HG02763 (cell line): ENCODE results near the gene RRH.
"Not testable (repeated sequence)": the region's sequence is repeated elsewhere in the genome, so short reads cannot be mapped to it uniquely, and the experiment has no call there.

Source experiments
- ATAC-seq: cut with Tn5 transposase; IDR thresholded peaks from one replicate; pipeline ENCODE4 v1.9.1; 2021; ENCODE audit warnings: mild to moderate bottlenecking, moderate library complexity; ENCODE audit not compliant: unreplicated experiment

Gene RRH, protein sequence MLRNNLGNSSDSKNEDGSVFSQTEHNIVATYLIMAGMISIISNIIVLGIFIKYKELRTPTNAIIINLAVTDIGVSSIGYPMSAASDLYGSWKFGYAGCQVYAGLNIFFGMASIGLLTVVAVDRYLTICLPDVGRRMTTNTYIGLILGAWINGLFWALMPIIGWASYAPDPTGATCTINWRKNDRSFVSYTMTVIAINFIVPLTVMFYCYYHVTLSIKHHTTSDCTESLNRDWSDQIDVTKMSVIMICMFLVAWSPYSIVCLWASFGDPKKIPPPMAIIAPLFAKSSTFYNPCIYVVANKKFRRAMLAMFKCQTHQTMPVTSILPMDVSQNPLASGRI

DNA sequence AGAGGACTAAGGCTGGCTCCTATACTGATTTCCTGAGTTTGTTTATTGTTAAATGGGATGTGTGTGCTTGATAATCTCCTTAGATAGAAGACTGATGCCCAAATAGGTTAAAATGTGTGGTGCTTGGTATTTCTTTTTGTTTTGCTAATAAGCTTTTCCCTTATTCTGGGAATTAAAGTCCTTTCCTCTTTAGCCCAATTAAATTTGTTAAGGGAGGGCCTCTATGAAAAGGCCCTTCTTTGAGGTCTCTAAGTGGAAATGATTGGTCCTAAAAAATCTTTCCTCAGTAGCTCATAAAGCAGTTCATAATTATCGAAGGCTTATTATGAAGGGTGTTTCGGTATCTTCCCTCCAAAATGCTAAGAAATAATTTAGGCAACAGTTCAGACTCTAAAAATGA, at the start of gene RRH:
TSS of gene RRH (plus strand) at position 301 of the 400 bp plus-strand sequence. CDS start at position 357, 56 bp downstream.
- no peak for ATAC-seq

DNA sequence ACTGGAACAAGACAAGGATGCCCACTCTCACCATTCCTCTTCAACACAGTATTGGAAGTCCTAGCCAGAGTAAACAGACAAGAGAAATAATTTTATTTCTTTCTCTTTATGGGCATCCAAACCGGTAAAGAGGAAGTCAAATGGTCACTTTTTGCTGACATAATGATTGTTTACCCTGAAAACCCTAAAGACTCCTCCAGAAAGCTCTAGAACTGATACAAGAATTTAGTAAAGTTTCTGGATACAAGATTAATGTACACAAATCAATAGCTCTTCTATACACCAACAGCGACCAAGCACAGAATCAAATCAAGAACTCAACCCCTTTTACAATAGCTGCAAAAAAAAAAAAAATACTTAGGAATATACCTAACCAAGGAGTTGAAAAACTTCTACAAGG, 45.7 kb upstream of the RRH start:
- ATAC-seq: not testable (repeated sequence)

DNA sequence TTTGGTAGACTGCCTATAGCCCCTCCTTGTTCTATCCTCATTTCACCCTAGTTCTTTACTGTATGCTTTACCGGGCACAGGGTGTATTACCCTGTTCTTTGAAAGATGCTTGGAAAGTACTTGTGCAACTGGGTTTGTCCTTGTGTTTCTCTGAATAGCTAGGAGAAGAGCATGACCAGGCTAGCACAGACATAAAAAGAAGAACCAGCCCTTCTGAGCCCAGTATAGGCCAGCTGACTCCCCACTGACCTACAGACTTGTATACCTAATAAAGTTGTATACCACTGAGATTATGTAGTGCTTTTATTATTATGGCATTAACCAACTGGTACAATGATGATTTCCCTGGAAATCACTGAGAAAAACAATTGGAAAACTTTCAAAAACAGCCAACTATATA, 40.9 kb upstream of the RRH start:
- ATAC-seq: no peak

DNA sequence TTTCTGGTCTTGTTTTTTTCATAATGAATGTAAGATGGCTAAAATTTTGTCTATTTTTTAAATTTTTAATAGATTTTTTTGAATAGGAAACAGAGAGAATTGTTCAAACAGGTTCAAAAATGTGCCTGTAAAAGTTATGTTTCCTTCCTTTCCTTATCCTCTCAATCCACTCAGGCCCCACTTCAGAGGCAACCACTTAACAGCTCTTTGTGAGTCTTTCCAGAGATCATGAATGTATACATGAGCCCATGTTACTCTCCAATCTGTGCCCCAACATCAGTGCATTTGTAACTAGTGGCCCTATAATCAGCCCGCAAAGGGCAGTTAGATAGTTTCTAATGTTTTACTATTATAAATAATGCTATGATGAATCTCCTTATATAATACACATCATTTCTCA, 40.0 kb upstream of the RRH start:
- ATAC-seq: no peak

DNA sequence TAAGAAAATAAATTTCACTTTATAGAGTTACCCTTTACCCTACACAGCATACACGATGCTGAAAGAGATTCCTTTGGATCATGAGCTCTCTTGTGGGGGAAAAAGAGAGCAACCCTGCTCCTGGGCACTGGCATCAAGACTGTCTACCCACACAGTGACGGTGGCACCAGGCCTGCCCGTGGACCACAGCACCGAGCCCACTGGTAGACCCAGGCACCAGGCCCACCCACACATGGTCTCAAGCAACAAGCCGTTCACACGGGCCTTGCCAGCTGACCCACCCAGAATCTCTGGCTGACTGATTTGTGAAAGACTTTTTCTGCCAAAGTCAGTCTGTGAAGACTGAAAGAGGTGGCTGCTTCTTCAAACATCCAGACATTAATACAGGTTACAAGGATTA, 32.7 kb upstream of the RRH start:
- no peak for ATAC-seq

DNA sequence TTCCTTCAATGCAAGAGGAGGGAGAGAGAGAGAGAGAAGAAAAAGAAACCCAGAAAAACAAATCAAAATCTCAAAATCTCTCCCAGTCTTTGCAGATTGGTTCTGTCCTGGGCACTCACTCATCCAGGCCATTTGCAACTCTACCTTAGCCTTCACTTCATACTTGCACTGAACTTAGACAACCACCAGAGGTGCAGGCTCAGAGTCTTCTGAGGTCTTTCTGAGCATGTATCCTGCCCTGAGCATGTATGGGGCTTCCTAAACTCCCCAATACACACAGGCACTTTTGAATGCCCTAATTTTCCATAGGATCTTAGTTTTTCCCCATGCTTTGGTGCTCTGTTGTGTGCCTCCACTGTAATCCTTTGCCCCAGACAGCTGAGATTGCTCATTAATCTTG, 28.9 kb upstream of the RRH start:
- ATAC-seq: no peak

DNA sequence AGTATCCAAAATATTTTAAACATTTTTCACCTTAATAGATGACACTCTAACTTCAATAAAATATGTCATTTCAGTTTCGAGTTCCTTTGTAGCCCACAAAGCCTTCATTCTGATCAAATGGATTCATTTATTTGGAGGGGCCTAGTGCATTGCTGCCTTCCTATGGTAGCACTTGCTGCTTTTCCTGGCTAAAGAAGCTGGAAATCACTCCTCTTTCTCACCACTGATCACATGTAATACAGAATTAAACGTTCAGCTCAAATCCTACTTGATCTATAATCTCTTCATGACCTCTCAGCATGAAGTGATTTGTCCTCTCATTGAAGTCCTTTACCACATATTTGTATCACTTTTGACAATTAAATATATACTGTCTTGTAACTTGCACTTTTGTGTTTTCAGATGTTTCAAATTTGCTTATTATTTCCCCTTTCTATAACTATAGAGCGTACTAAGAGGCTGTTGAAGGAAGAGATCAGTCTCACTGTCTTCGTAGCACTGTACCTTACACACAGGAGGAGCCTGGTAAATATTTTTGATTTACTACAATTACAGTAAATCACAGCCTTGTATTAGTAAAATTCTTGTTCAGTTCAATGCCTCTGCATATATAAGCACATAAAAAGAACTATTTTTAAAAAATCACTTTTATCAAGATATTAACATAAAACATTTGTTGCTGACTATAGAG, 26.5 kb upstream of the RRH start:
- ATAC-seq: no peak

DNA sequence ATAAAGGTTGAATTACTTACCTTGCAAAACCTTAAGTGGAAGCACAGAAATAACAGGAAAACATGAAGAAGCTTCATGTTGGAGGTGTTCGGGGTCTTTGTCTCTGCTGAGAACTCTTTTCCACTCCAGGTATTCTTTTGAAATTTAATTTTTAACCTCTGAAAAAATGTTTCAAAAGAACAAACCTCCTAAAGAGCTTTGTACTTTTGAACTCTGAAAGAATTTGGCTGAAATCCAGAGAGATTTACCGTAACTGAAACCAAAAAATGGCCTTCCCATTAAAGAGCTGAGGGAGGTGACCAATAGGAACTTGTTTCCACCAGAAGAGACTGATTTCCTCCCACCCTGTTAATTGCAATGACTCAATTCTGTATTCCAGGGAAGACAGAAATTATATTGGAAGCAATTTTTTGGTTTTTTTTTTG, 25.9 kb upstream of the RRH start, which contains the start of gene CFI:
TSS of gene CFI (minus strand) at position 105 of the 425 bp plus-strand sequence. CDS start at position 77, 28 bp downstream.
- ATAC-seq: no peak

DNA sequence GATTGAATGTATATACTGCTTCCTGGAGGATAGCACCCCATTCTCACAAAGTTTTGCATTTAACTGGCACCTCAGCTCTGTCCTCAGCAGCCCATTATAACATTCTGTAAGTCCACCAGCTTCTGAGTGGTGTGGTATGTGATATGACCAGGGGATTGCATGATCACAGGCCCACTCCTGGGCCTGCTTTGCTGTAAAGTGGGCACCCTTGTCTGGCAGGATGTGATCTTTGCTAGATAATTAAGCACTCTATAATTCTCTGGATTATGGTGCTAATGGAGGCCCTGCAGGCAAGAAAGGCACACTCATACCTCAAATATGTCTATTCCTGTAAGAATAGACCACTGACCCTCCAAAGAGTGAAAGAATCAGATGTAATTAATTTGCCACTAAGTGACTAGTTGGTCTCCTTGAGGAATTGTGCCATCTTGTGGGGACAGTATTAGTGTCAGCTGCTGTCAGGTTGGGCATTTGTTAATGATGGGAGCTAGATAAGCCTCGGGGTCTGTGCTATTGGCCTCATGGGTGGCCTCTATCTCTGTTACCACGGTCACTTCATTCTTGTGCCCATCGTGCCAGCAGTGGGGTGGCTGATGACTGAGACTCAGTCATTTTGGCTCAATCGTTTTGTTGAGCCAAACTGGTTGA, 23.7 kb upstream of the RRH start:
- ATAC-seq: peak; percentile 71

DNA sequence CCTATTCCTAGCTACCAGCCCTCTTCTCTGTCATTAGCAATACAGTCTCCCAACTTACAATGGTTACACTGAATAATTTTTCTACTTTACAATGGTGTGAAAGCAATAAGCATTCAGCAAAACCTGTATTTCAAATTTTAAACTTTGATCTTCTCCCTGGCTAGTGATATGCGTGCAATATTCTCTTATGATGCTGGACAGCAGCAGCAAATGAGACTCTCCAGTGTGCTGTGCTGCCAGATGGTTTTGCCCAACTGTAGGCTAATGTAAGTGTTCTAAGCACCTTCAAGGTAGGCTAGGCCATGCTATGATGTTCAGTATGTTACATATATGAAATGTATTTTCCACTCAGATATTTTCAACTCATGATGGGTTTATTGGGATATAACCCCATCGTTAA, 18.1 kb upstream of the RRH start:
- no peak for ATAC-seq

DNA sequence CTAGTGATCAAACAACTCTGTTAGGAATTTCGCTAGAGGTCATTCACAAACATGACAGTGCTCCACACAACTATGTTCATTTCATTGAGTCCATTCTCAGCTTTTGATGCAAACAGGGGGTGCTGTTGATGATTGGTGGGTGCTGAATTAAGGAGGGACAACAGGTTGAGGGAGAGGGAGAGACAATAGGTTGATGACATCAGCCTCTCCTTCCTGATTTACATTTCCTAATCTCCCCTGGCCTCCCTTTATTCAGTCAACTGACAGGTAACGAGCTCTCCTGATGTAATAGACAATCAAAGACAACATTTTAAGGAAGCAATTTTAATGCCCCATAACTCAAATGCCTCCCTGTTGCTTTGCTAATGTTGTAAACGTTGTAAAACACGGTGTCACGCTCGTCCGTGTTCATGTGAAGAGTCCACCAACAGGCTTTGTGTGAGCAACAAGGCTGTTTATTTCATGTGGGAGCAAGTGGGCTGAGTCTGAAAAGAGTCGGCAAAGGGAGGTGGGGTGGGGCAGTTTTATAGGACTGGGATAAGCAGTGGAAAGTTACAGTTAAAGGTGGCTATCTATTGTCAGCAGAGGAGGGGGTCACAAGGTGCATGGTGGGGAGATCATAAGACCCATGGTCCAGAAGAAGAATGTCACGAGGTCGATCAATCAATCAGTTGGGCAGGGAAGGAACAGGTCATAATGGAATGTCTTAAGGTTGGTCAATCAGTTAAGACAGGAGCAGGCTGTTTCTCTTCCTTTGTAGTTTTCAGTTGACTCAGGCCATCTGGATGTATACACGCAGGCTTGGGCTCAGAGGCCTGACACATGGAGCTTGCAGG, 17.0 kb upstream of the RRH start:
- ATAC-seq: no peak

DNA sequence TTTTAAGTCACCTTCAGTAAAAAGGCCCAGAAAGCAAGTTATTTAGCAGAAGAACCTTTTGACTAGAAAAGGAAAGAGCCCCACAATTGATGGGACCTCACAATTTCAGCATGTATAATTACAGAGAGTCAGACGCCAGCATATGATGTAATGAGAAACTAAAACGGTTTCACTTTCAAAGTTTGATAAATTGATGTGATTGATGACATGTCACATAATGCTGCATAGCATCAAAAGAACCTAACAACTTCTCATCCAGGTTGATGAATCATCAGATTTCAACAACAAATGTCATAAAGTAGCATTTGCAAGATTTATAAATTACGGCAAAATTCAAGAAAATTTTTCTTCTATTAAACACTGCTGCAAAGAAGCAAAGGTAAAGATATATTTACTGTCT, 16.1 kb upstream of the RRH start:
- no peak for ATAC-seq

DNA sequence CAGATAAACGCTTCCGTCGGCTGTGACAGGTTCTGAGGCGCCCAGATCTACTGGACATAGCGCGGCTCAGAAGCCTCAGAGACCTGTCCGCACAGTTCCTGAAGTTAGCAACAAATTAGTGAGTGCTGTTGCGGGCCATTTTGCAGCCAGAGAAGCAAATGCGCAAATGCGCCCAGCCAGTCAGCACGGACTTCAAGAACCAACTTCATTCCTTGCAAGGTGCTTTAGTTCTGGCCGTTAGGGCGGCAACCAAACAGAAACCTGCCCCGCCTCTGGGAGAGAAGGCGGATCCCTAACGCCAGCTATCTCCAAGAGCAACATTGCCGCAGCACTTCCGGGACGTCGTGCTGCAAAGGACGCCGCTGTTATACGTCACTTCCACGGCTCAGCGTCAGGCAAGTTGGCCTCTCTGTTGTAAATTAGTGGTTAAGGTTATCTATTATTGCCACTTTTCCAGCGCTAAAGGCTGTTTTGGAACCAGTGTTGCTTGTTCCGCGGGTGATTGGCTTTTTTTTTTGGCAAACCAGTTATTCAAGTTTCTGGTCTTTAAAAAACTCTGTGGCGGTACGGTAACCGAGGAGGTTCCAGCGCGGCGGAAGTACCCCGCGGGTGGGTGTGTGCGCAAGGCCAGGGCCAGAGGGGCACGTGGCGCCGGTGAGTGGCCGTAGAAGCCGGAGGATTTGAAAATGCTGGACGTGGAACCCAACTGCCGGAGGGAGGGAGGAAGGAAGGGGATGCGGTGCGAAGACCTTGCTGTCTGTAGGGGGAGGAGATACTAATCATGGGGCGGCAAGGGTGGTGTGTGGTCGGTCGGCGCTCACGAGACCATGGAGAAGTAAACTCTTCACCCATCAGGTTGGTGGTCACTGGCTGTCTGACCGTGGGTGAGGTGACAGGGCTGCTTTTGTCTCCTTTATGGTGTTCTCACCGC, 12.4 kb upstream of the RRH start, which contains the start of gene GAR1:
TSS of gene GAR1 (plus strand) at position 612 of the 931 bp plus-strand sequence. CDS start 403 bp downstream, outside the sequence.
- ATAC-seq: peak; percentile 100

DNA sequence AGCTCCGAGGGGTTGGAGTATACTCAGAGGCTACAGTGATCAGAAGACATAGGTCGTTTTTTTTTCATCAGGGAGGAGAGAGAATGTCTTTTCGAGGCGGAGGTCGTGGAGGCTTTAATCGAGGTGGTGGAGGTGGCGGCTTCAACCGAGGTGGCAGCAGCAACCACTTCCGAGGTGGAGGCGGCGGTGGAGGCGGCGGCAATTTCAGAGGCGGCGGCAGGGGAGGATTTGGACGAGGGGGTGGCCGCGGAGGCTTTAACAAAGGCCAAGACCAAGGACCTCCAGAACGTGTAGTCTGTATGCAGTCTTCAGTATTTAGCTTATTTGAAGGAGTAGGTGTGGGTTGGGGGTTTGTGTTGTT, 11.7 kb upstream of the RRH start:
- ATAC-seq: no peak

DNA sequence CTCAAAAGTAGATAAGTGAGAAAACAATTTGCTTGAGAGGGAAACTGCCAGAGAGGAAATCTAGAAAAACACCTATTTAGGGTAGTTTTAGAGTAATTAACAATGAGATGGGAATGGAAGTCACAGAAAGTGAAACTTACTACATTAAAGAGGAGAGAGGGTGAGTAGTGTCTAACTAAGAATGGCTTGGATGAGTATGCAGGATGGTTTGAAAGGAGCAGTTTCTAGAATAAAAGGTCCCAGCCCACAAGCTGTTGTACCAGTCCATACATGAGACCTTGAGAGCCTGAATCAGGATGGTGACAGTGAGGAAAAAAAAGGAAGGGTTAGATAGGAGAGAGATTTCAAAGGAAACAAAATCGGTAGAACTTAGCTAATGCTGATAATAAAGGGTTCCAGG, 10.9 kb upstream of the RRH start:
- ATAC-seq: no peak

DNA sequence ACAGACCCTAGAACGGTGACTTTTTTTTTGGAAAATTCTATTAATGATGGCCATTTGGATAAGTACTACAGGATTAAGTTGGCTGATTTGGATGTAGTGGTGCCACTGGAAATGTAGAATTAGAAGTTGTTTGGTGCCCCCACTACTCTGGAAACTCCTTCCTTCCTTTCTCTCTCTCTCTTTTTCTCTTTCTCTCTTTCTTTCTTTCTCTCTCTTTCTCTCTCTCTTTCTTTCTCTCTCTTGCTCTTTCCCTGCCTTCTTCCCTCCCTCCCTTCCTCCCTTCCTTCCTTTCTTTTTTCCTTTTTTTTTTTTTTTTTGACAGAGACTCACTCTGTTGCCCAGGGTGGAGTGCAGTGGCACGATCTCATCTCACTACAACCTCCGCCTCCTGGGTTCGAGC, 9.5 kb upstream of the RRH start:
- no peak for ATAC-seq

DNA sequence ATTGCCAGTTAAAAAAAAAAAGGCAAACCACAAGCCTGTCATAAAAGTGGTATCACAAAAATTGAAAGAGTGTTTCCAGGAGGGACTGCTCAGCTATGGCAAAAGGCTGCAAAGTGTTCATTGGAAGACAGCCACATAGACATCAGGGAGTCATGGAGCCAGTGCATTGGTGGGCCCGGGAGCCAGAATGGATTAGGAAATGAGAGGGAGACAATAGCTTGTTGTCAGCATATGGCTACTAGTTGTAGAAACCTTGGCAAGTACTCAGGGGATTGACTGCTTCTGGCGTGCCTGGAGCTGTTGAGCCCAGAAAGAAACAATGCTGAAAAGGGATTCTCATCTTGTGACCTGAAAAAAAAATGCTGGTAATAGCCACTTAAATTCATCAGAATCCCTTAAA, 7.2 kb upstream of the RRH start:
- no peak for ATAC-seq

DNA sequence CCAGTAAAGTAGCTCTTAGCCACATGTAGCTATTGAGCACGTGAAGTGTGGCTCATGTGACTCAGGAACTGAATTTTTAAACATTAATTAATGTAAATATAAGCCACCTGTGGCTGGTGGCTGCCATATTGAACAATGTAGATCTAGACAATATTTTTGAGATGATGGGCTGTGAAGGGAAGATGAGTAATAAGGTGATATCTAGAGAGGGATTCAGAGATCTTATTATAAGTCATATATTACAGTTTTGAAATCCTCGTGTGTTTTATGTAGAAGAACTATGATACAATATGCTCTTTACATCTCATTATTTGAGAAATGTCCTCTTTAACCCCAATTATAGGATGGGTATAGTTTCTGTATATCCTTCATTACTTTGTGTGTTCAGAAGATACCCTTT, 6.6 kb upstream of the RRH start:
- no peak for ATAC-seq

DNA sequence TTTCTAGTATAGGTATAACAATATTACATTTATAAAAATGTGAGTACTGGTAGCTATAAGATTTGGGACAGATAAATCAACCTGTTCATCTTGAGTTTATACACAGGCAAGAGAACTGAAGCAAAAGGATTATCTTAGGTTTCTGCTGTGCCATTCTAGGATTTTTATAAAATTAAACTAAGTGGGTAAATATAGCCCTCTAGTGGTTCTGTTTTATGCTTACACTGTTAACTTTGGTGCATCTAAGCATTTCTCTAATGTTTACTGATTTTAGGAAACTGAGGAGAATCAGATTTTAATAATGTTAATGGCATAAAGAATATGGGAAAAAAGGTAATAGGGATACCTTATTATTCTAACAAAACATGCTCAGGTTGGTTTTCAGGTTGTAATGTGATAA, 1.1 kb upstream of the RRH start:
- peak; percentile 65 for ATAC-seq

DNA sequence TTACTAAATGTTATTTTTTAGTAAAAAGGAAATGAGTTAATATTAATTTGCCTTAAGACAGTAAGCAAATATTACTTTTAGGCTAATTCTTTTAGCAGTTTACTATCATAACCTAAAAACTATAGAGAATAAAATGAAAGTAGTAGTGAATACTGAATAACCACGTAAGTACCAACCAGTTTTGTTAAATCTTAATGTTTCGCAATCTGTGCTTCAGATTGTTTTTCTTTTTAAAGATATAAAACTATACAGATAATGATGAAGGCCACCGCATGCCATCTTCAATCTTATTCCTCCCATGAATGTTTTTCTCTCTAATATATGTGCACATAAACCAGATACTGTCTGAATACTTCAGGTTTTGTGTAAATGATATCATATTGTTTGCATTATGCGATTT, 6.0 kb downstream of the RRH start:
- ATAC-seq: no peak
